Measurements from ENCODE around the gene RASA1.
"Not testable (repeated sequence)": the region's sequence is repeated elsewhere in the genome, so short reads cannot be mapped to it uniquely, and the experiment has no call there.

RASA1 gene

DNA sequence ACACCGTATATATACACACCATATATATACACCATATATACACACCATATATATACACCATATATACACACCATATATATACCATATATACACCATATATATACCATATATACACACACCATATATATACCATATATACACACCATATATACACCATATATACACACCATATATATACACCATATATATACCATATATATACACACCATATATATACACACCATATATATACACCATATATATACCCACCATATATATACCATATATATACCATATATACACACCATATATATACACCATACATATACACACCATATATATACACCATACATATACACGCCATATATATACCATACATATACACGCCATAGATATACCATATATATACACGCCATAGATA lies 19.6 kb downstream of the RASA1 start:
- not testable (repeated sequence) for DNase-seq

DNA sequence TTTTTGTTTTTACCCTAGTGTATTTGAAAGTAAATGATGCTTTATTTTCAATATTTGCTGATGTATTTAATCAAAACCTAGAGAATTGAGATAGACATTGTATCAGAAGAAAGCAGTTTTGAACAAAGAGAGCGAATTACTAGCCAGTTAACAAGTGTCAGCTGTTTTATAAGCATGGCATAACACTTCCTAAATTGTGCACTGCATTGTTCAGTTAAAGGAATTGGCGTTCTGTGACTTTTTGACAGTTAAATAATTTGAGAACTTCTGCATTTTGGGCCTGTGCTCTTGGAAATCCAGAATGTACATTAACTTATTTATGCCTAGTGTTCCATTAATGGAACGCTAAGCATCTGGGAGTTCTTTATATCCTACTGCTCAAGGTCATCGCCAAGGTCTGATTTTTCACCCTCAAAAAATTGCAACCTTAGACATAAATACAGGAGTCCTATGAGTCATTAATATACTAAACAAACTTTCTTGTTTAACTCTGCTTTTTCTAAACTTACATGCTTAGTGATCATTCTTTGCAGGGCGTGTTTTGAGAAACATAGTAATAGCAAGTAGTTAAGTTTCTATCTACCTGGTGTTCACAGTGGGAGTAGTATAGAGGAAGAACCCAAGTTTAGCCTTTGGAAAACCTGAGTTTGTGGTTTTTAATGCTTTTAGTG lies 31.1 kb downstream of the RASA1 start:
- no peak for DNase-seq

DNA sequence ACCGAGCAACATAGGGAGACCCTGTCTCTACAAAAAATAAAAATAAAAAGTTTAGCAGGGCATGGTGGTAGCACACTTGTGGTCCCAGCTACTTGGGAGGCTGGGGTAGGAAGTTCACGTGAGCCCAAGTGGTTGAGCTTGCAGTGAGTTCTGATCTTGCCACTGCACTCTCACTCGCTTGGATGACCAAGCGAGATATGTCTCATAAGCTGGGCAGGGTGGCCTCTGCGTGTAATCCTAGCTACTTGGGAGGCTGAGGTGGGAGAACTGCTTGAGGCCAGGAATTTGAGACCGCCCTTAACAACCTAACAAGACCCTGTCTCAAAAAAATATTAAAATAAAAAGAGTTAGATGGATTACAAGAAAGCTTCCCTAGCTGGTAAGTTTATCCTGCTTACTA lies 32.5 kb downstream of the RASA1 start:
- DNase-seq, result no peak

DNA sequence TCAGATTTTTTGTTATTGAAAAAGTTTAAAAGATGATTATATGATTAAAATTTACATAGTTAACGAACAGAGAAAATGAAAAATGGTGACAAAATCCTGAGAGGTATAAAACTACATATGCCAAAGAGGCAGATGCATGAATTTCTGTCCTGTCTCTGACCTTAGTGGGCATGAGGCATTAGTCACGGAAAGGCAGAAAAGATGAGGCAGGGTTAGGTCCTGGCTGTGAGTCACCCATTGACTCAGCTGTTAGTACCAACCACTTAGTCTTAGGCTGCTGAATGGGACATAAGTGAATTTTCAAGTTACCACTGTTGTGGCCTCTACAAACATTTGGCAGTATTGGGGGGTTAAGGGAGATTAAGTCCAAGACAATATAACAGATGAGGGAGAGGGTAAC lies 33.1 kb downstream of the RASA1 start:
- DNase-seq, result no peak

- no peak for DNase-seq
These were observed 34.4 kb downstream of the RASA1 start for GRCh38 chr5:87302061-87302460.

GRCh38 chr5:87303324-87303723 lies 35.6 kb downstream of the RASA1 start:
- no peak for DNase-seq

DNA sequence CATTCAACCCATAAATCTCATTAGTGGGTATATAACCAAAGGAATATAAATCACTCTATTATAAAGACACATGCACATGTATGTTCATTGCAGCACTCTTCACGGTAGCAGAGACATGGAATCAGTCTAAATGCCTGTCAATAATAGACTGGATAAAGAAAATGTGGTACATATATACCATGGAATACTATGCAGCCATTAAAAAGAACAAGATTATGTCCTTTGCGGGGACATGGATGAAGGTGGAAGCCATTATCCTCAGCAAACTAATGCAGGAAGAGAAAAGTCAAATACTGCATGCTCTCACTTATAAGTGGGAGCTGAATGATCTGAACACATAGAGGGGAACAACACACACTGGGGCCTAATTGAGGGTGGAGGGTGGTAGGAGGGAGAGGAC lies 38.4 kb downstream of the RASA1 start:
- DNase-seq, result not testable (repeated sequence)

DNA sequence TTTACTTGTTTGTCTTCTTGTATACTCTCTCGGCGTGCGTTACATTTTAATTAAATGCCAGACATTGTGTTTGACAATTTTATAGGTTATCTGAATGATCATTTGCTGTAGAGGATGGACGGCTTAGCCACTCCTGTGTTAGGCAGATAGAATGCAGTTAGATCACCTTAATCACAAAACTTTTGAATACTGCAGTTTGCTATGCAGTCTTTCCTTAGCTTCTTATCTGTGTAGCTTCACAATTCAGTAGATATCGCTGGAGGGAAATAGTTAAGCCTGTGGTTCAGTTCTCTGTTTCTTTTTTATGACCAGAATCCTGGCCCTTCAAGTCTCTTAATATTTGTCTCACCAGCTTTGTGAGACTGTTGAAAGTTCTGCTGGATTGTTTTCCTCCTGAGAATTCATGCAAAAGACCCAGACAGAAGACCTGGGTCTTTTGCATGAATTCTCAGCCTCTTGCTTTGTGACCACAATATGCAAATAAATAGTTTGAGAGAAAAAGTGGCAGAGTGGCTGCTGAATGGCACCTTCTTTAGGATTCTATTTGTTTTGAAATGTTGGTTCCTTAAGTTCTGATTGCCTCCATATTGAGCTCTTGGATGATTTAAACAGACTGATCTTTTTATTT lies 40.2 kb downstream of the RASA1 start:
- no peak for DNase-seq

GRCh38 chr5:87311405-87312279 lies 44.0 kb downstream of the RASA1 start:
- no peak for DNase-seq

GRCh38 chr5:87313216-87313615 lies 45.5 kb downstream of the RASA1 start:
- no peak for DNase-seq

- no peak for DNase-seq
These were observed 51.8 kb downstream of the RASA1 start for GRCh38 chr5:87319469-87319868.

DNA sequence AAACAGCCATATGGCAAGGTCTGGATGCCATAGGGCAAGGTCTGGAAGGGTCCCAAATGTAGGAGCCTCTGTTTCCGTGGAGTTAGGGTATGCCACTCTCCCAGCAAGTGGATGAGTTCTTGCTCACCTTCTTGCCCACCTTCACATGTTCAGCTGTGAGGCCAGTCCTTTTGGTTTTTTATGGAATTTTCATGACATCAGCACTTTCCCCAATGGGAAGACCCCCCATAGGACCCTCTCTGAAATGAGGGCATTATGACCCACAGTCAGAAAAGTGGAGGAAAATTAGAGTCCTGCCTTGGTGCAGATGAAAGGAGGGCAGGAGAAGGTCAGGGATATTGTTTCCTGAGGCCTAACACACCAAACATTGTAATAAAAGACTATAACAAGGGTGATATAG lies 53.9 kb downstream of the RASA1 start:
- DNase-seq, result no peak

GRCh38 chr5:87322381-87322780 lies 54.7 kb downstream of the RASA1 start:
- no peak for DNase-seq

- DNase-seq, result no peak
These were observed 60.3 kb downstream of the RASA1 start for GRCh38 chr5:87327998-87328397.

DNA sequence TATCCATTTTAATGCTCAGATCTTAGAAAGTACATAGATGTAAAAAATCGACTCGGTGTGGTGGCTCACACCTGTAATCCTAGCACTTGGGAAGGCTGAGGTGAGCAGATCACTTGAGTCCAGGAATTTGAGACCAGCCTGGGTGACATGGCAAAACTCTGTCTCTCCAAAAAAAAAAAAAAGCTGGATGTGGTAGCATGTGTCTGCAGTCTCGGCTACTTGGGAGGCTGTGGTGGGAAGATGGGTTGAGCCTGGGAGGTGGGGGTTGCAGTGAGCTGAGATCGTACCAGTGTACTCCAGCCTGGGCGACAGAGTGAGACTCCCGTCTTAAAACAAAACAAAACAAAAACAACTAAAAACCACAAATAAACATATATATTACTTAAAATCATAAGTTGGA lies 61.4 kb downstream of the RASA1 start:
- DNase-seq, result no peak

DNA sequence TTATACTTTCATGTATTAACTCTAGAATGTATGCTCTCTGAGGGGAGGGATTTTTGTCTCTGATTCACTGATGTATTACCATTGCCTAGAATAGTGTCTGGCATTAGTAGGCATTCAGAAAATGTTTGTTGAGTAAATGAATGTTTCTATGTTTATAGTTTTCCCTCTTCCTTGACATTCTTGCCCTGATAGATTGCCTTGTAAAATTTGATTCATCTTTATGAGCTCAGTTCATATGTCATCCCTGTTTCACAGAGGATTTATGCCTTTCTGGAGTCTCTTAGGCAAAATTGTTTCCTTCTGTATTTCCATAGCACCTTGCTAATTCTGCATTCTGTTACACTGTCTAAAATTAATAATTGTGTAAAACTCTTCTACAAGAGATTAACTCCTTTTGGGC lies 72.3 kb downstream of the RASA1 start:
- no peak for DNase-seq

- no peak for DNase-seq
These were observed 73.0 kb downstream of the RASA1 start for GRCh38 chr5:87340716-87341115.

- DNase-seq, result no peak
These were observed 79.6 kb downstream of the RASA1 start for GRCh38 chr5:87347272-87347671.

DNA sequence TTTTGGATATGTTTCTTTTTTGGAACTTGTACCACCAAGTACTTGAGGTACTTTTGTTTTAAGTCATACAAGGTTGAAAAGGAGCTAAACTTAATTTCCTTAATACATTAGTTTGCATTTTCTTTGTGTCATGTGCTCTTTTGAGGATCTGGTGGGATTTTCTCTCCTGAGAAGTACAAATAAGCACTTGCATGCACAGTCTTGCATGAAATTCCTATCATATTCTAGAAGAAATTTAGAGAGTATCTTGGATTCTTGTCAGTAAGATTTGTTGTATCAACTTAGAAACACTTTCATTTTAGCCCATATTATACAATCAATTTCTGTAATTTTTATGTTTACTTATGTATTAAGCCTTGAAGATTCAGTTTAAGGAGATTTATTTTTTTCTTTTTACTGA lies 80.2 kb downstream of the RASA1 start:
- no peak for DNase-seq

DNA sequence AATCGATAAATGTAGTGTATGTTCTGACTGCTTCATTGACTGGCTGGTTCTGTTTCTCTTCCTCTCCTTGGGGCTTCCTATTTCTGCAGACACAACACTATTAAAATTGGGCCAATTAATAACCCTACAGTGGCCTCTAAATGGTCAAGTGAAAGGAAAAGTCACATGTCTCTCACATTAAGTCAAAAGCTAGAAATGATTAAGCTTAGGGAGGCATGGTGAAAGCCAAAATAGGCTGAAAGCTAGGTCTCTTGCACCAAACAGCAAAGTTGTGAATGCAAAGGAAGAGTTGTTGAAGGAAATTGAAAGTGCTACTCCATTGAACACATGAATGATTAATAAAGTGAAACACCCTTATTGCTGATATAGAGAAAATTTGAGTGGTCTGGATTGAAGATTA lies 86.8 kb downstream of the RASA1 start:
- no peak for DNase-seq

DNA sequence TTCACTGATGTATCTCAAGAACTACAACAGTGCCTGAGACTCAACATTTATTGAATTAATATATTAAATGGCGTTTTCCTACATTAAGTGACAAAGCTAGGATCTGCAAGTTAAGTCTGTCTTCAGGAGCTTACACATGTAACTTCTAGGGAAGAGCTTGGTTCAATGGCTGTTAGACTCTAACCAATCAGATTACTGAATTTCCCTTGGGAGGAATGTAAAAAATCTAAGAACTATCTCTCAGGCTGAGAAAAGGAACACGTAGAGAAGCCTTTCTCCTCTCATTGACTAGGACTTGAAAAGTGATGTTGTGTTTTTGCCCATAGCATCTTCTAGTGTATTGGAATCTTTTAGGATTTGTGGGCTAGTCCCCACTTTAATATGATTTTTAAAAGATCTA lies 91.4 kb downstream of the RASA1 start:
- DNase-seq, result no peak

DNA sequence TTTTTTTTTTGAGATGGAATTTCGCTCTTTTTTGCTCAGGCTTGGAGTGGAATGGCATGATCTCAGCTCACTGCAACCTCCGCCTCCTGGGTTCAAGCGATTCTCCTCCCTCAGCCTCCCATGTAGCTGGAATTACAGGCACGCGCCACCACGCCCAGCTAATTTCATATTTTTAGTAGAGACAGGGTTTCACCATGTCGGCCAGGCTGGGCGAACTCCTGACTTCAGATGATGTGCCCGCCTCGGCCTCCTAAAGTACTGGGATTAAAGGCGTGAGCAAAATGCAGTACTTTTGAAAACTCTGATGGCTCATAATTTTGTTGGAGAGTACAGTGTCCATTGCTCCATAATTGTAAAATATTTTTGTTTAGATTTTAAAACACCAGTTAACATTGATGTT lies 92.4 kb downstream of the RASA1 start:
- DNase-seq, result no peak

DNA sequence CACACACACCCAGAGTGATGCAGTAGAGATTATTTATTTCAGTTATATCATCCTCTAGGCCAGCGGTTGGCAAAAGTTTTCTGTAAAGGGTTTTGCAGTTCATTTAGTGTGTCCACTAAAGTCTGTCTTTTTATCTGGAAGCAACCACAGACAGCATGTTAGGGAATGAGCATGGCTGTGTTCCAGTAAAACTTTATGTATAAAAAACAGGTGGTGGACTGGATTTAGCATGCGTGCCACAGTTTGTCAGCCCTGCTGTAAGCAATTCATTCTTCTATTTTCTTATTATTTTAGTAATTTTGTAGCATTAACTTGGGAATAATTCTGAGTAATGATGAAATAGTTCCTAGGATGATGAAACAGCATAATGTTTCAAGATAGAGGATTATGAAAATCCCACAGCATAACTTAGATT lies 93.4 kb downstream of the RASA1 start:
- DNase-seq, result no peak

All from GOT3 (cell line).